A549 (cell line): ENCODE measurements around the gene C1QTNF4. TPM values are rescaled to one million over a fixed set of nuclear protein-coding genes. Genes with fewer than 3 reads are reported as not detected.

ENCODE experiments used
- ATAC-seq, 2 experiments: fragments of 200-7000 bp in 1 of 2; fragments of >200 bp in 1 of 2; cut with Nextera tagmentation in 1 of 2; cut with Tn5 transposase in 1 of 2; 3 replicates each; pipeline versions ENCODE4 v1.8.0 to v1.9.1; 2018 to 2020; ENCODE audit warnings: mild to moderate bottlenecking in 1 of 2, moderate library complexity in 1 of 2
- CTCF ChIA-PET: fragments of 300-600 bp; sonication (Branson Sonifier 250); formaldehyde crosslinking; extraction: SDS; loops from one replicate; lab custom pipeline; 2021; ENCODE audit warnings: antibody characterized with exemption, inconsistent platforms; lab: Yijun Ruan, JAX
- POLR2A ChIA-PET: fragments of 350-600 bp; formaldehyde crosslinking; extraction: SDS; loops from one replicate; lab custom pipeline; 2021; ENCODE audit warnings: antibody characterized with exemption, inconsistent platforms; lab: Yijun Ruan, JAX
- DNase-seq, 2 experiments: peaks; one replicate each; pipeline versions ENCODE4 v3.0.0 to v3.0.0-alpha.2; 2011 to 2016; ENCODE audit warnings: low read depth in 1 of 2, low spot score in 1 of 2
- FAIRE-seq: peaks from 2 replicates; lab custom pipeline; 2011; peaks lifted over from hg19 to GRCh38; lab: Jason Lieb, UNC
- H3K27ac ChIP-seq, 2 experiments: fragments of >200 bp; sonication (Bioruptor Twin); formaldehyde crosslinking; 3 replicates each; pipeline ENCODE4 v1.5.1; 2016 to 2017
- H3K4me1 ChIP-seq: fragments of >200 bp; sonication (Bioruptor Twin); formaldehyde crosslinking; 3 replicates; pipeline ENCODE4 v1.6.1; 2016
- H3K4me2 ChIP-seq: fragments of >200 bp; sonication (Bioruptor Twin); formaldehyde crosslinking; 3 replicates; pipeline ENCODE4 v1.6.1; 2016
- H3K4me3 ChIP-seq: fragments of >200 bp; sonication (Bioruptor Twin); formaldehyde crosslinking; 3 replicates; pipeline ENCODE4 v1.5.1; 2016
- H3K9me3 ChIP-seq: fragments of >200 bp; sonication (Bioruptor Twin); formaldehyde crosslinking; 3 replicates; pipeline ENCODE4 v1.6.1; 2016
- BCL3 ChIP-seq: fragments of >200 bp; sonication (Bioruptor Twin); formaldehyde crosslinking; IDR thresholded peaks from 3 replicates; pipeline ENCODE4 v1.6.1; 2016
- BHLHE40 ChIP-seq: IDR thresholded peaks from 2 replicates; pipeline ENCODE4 v1.6.1; 2012; ENCODE audit warnings: low read depth, low read length, inconsistent platforms
- CEBPB ChIP-seq, 2 experiments: fragments of >200 bp in 1 of 2; sonication (Bioruptor Twin) in 1 of 2; formaldehyde crosslinking in 1 of 2; IDR thresholded peaks; 2 replicates each; pipeline ENCODE4 v1.6.1; 2012 to 2016
- CHD2 ChIP-seq: fragments of 150-350 bp; IDR thresholded peaks from 2 replicates; pipeline ENCODE4 v1.6.1; 2014; ENCODE audit warnings: low read length; ENCODE audit not compliant: partially characterized antibody
- CTCF ChIP-seq: fragments of >200 bp; sonication (Bioruptor Twin); formaldehyde crosslinking; IDR thresholded peaks from 3 replicates; pipeline ENCODE4 v1.5.1; 2016
- EP300 ChIP-seq, 2 experiments: fragments of >200 bp; sonication (Bioruptor Twin); formaldehyde crosslinking; IDR thresholded peaks; 2 replicates in 1 of 2; 3 replicates in 1 of 2; pipeline ENCODE4 v1.6.1; 2016 to 2017
- FOXS1 ChIP-seq: fragments of 250-450 bp; sonication (Bioruptor Pico); IDR thresholded peaks from 2 replicates; pipeline ENCODE4 v1.5.0; 2020; ENCODE audit warnings: mild to moderate bottlenecking, moderate library complexity
- HDAC2 ChIP-seq: fragments of 200-600 bp; sonication (generic); IDR thresholded peaks from 2 replicates; pipeline ENCODE4 v1.6.1; 2016
- HMGXB4 ChIP-seq: fragments of 250-450 bp; sonication (Bioruptor Pico); IDR thresholded peaks from 2 replicates; pipeline ENCODE4 v1.5.0; 2021; ENCODE audit warnings: mild to moderate bottlenecking, moderate library complexity, borderline replicate concordance
- HOXB5 ChIP-seq: fragments of 250-450 bp; sonication (Bioruptor Pico); IDR thresholded peaks from 2 replicates; pipeline ENCODE4 v1.5.0; 2020; ENCODE audit warnings: mild to moderate bottlenecking, moderate library complexity
- JUNB ChIP-seq: fragments of >200 bp; sonication (Bioruptor Twin); formaldehyde crosslinking; IDR thresholded peaks from 2 replicates; pipeline ENCODE4 v1.6.1; 2016
- MYC ChIP-seq: IDR thresholded peaks from 2 replicates; pipeline ENCODE4 v1.6.1; 2012; ENCODE audit warnings: mild to moderate bottlenecking, inconsistent platforms, low read length, improper control_type of control experiment, borderline replicate concordance
- NFE2L2 ChIP-seq: fragments of 150-350 bp; conservative IDR thresholded peaks from 2 replicates; pipeline ENCODE4 v1.6.1; 2014; ENCODE audit warnings: low read length
- NPAS2 ChIP-seq: fragments of 250-450 bp; sonication (Bioruptor Pico); IDR thresholded peaks from 2 replicates; pipeline ENCODE4 v1.8.0; 2022; ENCODE audit warnings: mild to moderate bottlenecking, moderate library complexity, borderline replicate concordance
- PBX3 ChIP-seq: IDR thresholded peaks from 2 replicates; pipeline ENCODE4 v1.6.1; 2012
- RAD21 ChIP-seq, 2 experiments: fragments of >200 bp in 1 of 2; sonication (Bioruptor Twin) in 1 of 2; formaldehyde crosslinking in 1 of 2; IDR thresholded peaks in 1 of 2; conservative IDR thresholded peaks in 1 of 2; 2 replicates in 1 of 2; 3 replicates in 1 of 2; pipeline ENCODE4 v1.6.1; 2012 to 2018; ENCODE audit warnings: inconsistent platforms in 1 of 2
- RNF2 ChIP-seq: fragments of 200-600 bp; sonication (generic); IDR thresholded peaks from 2 replicates; pipeline ENCODE4 v1.6.1; 2016; ENCODE audit warnings: low read depth, mild to moderate bottlenecking, antibody characterized with exemption, moderate library complexity, borderline replicate concordance
- SMC3 ChIP-seq: fragments of >200 bp; sonication (Bioruptor Twin); formaldehyde crosslinking; IDR thresholded peaks from 3 replicates; pipeline ENCODE4 v1.6.1; 2018; ENCODE audit warnings: inconsistent platforms
- SREBF2 ChIP-seq: fragments of 450-650 bp; IDR thresholded peaks from 2 replicates; pipeline ENCODE4 v1.6.1; 2014; ENCODE audit warnings: mild to moderate bottlenecking, moderate library complexity
- TFCP2L1 ChIP-seq: fragments of 250-450 bp; sonication (Bioruptor Pico); IDR thresholded peaks from 2 replicates; pipeline ENCODE4 v1.5.0; 2021; ENCODE audit warnings: mild to moderate bottlenecking
- WGBS: methylation state at CpG from one replicate; pipeline ENCODE4 v1.1.6; 2017; ENCODE audit errors: missing lambda C conversion rate; 5-methylcytosine and 5-hydroxymethylcytosine counted together
- polyA plus RNA-seq, 4 experiments: library from polyadenylated mRNA; depleted of rRNA in 3 of 4; stranded (reverse); fragments of >200 nt; fragmentation: RNase III in 1 of 4; extraction: RNeasy Plus Mini Kit Qiagen cat#74134 plus additional on column Dnase treatment in 1 of 4; gene quantifications; 2 replicates in 3 of 4; 3 replicates in 1 of 4; pipeline ENCODE4 v1.2.3, GENCODE V29; 2011 to 2017

C1QTNF4 gene
- polyA plus RNA-seq, 2 of the 4 experiments (the other 2 are of a cell fraction): not detected

- Histone ChIP-seq H3K27ac (peak overlapping the region in 1 of 2 experiments; percentile 66; a peak in 1 of 6 replicates), H3K4me3 (peak overlapping the region; percentile 40), H3K4me2 (peak overlapping the region; percentile 94), H3K4me1 (peaks cover 8% of the 10 kb centered on the region; the same call in 1 of the 3 replicates), H3K9me3 (no peaks in the 10 kb centered on the region)
- no peak for FAIRE-seq
- ATAC-seq: peak in 1 of 2 experiments; percentile 6; a peak in 3 of 6 replicates
- TF ChIP-seq MYC (no peak), BHLHE40 (no peak), NPAS2 (no peak), SMC3 (no peak), JUNB (no peak), PBX3 (no peak), RAD21 (conservative IDR thresholded peaks at IDR 0.05 in 1 of 2, IDR thresholded peaks at IDR 0.05 in 1 of 2) (no peak), CEBPB (IDR thresholded peaks at IDR 0.05) (no peak), TFCP2L1 (no peak), HOXB5 (CRISPR knock-in tag) (no peak), HDAC2 (no peak), BCL3 (no peak), HMGXB4 (CRISPR knock-in tag) (no peak), FOXS1 (CRISPR knock-in tag) (no peak)
- no peak for DNase-seq
- POLR2A ChIA-PET: no interaction called here
- WGBS: 31% methylated on average over 6 of the region's 6 CpGs
- CTCF ChIA-PET: interaction anchor here (1.0 kb wide), 1 partner anchor 12 kb away, joined by 3 read pairs; no protein-coding TSS in a partner anchor
Observed at GRCh38 chr11:47593492-47593933, 698 bp downstream of the C1QTNF4 start.

- WGBS: 44% methylated on average over 2 of the region's 2 CpGs
- ChIA-PET POLR2A (interaction anchor here (0.5 kb wide), 1 partner anchor 24 kb away, joined by 3 read pairs; no protein-coding TSS in a partner anchor), CTCF (no interaction called here)
- no peaks in the 10 kb centered on the region for H3K9me3 ChIP-seq
- ATAC-seq (no peak), DNase-seq (no peak), FAIRE-seq (no peak)
- TF ChIP-seq CTCF (no peak), JUNB (no peak), CHD2 (no peak), EP300 (IDR thresholded peaks at IDR 0.05) (no peak), HMGXB4 (CRISPR knock-in tag) (no peak), RNF2 (no peak), CEBPB (IDR thresholded peaks at IDR 0.05) (no peak), SREBF2 (no peak), NFE2L2 (no peak)
- H3K4me1 ChIP-seq: peaks cover 8% of the 10 kb centered on the region; the same call in 1 of the 3 replicates
- H3K4me3 ChIP-seq: no peak overlapping the region
- H3K4me2 ChIP-seq: no peak overlapping the region; the same call in 2 of the 3 replicates
- no peak overlapping the region for H3K27ac ChIP-seq
Observed at GRCh38 chr11:47592970-47593369, 1.2 kb downstream of the C1QTNF4 start.
